HepG2 (cell line): ENCODE results near the gene FMO2. TPM values are rescaled to one million over a fixed set of nuclear protein-coding genes. Genes with fewer than 3 reads are reported as not detected.

ENCODE experiments used
- ATAC-seq: fragments of 200-7000 bp; cut with Tn5 transposase; 3 replicates; pipeline ENCODE4 v1.9.1; 2020; ENCODE audit warnings: mild to moderate bottlenecking, moderate library complexity
- BruUV-seq: library from RNA; stranded (reverse); fragments of 400-500 nt; replicated peaks from 2 replicates; lab custom pipeline; 2021; lab: Mats Ljungman, UMichigan
- CTCF ChIA-PET: fragments of 300-600 bp; formaldehyde crosslinking; extraction: SDS; loops from one replicate; lab custom pipeline; 2021; ENCODE audit warnings: low total read pairs, inconsistent platforms, low intra/inter-chr PET ratio; lab: Yijun Ruan, JAX
- POLR2A ChIA-PET: fragments of 350-600 bp; sonication (Branson Sonifier 250); formaldehyde crosslinking; loops from one replicate; lab custom pipeline; 2020; ENCODE audit warnings: antibody characterized with exemption, inconsistent platforms; lab: Yijun Ruan, JAX
- DNase-seq: peaks from one replicate; pipeline ENCODE4 v3.0.0-alpha.2; 2015; ENCODE audit warnings: low spot score
- FAIRE-seq: peaks from 3 replicates; lab custom pipeline; 2011; peaks lifted over from hg19 to GRCh38; lab: Jason Lieb, UNC
- H2AFZ ChIP-seq: one replicate; pipeline ENCODE4 v1.6.1; 2011; ENCODE audit warnings: low read length, inconsistent platforms
- H3K27ac ChIP-seq: fragments of 300-600 bp; 3 replicates; pipeline ENCODE4 v1.8.0; 2011; ENCODE audit warnings: mixed run types, mild to moderate bottlenecking, mixed read lengths, low read length, inconsistent platforms; ENCODE audit not compliant: insufficient read depth; ENCODE audit errors: extremely low read length
- H3K27me3 ChIP-seq, 2 experiments: fragments of 200-600 bp in 1 of 2; 2 replicates in 1 of 2; 3 replicates in 1 of 2; pipeline versions ENCODE4 v1.6.0 to v1.8.0; 2011; ENCODE audit warnings: low read length in 2 of 2, mild to moderate bottlenecking in 2 of 2, moderate library complexity in 2 of 2, inconsistent platforms in 1 of 2; ENCODE audit not compliant: insufficient read depth in 2 of 2, control insufficient read depth in 1 of 2
- H3K36me3 ChIP-seq, 2 experiments: fragments of 200-600 bp in 1 of 2; replicated peaks in 1 of 2; 2 replicates in 1 of 2; 3 replicates in 1 of 2; pipeline versions ENCODE4 v1.5.1 to v1.8.0; 2011; ENCODE audit warnings: low read length in 2 of 2, inconsistent platforms in 1 of 2; ENCODE audit not compliant: insufficient read depth in 2 of 2, control insufficient read depth in 1 of 2
- H3K4me1 ChIP-seq: 2 replicates; pipeline ENCODE4 v1.5.1; 2012; ENCODE audit warnings: low read length, inconsistent platforms; ENCODE audit not compliant: insufficient read depth
- H3K4me2 ChIP-seq: 2 replicates; pipeline ENCODE4 v1.6.0; 2011; ENCODE audit warnings: low read depth, low read length, inconsistent platforms
- H3K4me3 ChIP-seq, 3 experiments: fragments of 200-600 bp in 1 of 3; sonication (generic), shearing (Covaris generic) in 1 of 3; replicated peaks in 1 of 3; 2 replicates each; pipeline ENCODE4 v1.5.1; 2011 to 2016; ENCODE audit warnings: low read length in 3 of 3, inconsistent platforms in 2 of 3, low read depth in 2 of 3, mild to moderate bottlenecking in 2 of 3, control low read depth in 1 of 3, mixed read lengths in 1 of 3; ENCODE audit not compliant: insufficient read depth in 1 of 3
- H3K79me2 ChIP-seq: one replicate; pipeline ENCODE4 v1.6.1; 2011; ENCODE audit warnings: low read length, inconsistent platforms; ENCODE audit not compliant: insufficient read depth
- H3K9ac ChIP-seq: 2 replicates; pipeline ENCODE4 v1.6.0; 2011; ENCODE audit warnings: mild to moderate bottlenecking, low read depth, low read length, inconsistent platforms; ENCODE audit not compliant: insufficient read depth
- H3K9me3 ChIP-seq: 2 replicates; pipeline ENCODE4 v1.5.1; 2012; ENCODE audit warnings: mild to moderate bottlenecking, low read length
- H4K20me1 ChIP-seq: 2 replicates; pipeline ENCODE4 v1.6.0; 2011; ENCODE audit warnings: inconsistent platforms, mild to moderate bottlenecking, low read length, moderate library complexity; ENCODE audit not compliant: insufficient read depth
- CBFB ChIP-seq: sonication (generic); formaldehyde crosslinking; IDR thresholded peaks from 2 replicates; pipeline ENCODE4 v1.4.0; 2020; ENCODE audit warnings: missing genetic modification reagents
- FOXM1 ChIP-seq: sonication (generic); formaldehyde crosslinking; IDR thresholded peaks from 2 replicates; pipeline ENCODE4 v1.5.0; 2020; ENCODE audit warnings: missing genetic modification reagents
- PLSCR1 ChIP-seq: sonication (generic); formaldehyde crosslinking; IDR thresholded peaks from 2 replicates; pipeline ENCODE4 v1.5.0; 2020; ENCODE audit warnings: missing genetic modification reagents, mild to moderate bottlenecking, borderline replicate concordance
- SP4 ChIP-seq: sonication (generic); formaldehyde crosslinking; IDR thresholded peaks from 2 replicates; pipeline ENCODE4 v1.8.1; 2023; ENCODE audit warnings: mild to moderate bottlenecking, missing genetic modification reagents
- SUZ12 ChIP-seq: fragments of 150-350 bp; IDR thresholded peaks from 2 replicates; pipeline ENCODE4 v1.6.1; 2014; ENCODE audit warnings: low read depth, low read length
- TIGD3 ChIP-seq: sonication (generic); formaldehyde crosslinking; IDR thresholded peaks from 2 replicates; pipeline ENCODE4 v1.5.1; 2020; ENCODE audit warnings: mild to moderate bottlenecking, missing genetic modification reagents, borderline replicate concordance
- ZNF383 ChIP-seq: sonication (generic); formaldehyde crosslinking; IDR thresholded peaks from 2 replicates; pipeline ENCODE4 v1.4.0; 2020; ENCODE audit warnings: missing genetic modification reagents, mild to moderate bottlenecking, borderline replicate concordance
- ZNF704 ChIP-seq: sonication (generic); formaldehyde crosslinking; IDR thresholded peaks from 2 replicates; pipeline ENCODE4 v1.8.1; 2023; ENCODE audit warnings: mild to moderate bottlenecking, inconsistent platforms, moderate library complexity, missing genetic modification reagents, borderline replicate concordance
- ZNF83 ChIP-seq: sonication (generic); formaldehyde crosslinking; IDR thresholded peaks from 2 replicates; pipeline ENCODE4 v1.4.0; 2020; ENCODE audit warnings: missing genetic modification reagents, mild to moderate bottlenecking, borderline replicate concordance
- WGBS: methylation state at CpG from one replicate; pipeline ENCODE4 v1.1.6; 2017; ENCODE audit warnings: low lambda C conversion rate; 5-methylcytosine and 5-hydroxymethylcytosine counted together
- in situ Hi-C: cut with HindIII; loops from 2 replicates; pipeline ENCODE4 v1.10.0; 2017; ENCODE audit warnings: low pct_unique_long_range_greater_than_20kb; ENCODE audit not compliant: extremely low pct_ligation_motif_present
- intact Hi-C: fragments of 100-400 bp; cut with micrococcal nuclease; formaldehyde crosslinking; loops from one replicate; pipeline ENCODE4 v1.10.0; 2022; ENCODE audit not compliant: unreplicated experiment
- polyA plus RNA-seq, 8 experiments: library from polyadenylated mRNA; depleted of rRNA in 3 of 8; stranded (reverse) in 7 of 8; unstranded in 1 of 8; fragments of >200 nt; fragmentation: Illumina TruSeq in 4 of 8; extraction: Trizol in 4 of 8; gene quantifications; 2 replicates each; pipeline versions ENCODE4 v1.2.1 to v1.2.3, GENCODE V29; 2011 to 2016; ENCODE audit warnings: low read depth in 4 of 8, missing spikeins in 1 of 8, mixed read lengths in 1 of 8; ENCODE audit not compliant: insufficient read depth in 1 of 8
- total RNA-seq, 5 experiments: library from RNA; depleted of rRNA; stranded (reverse); fragments of >200 nt; fragmentation: Illumina TruSeq; extraction: Trizol; gene quantifications; 2 replicates each; pipeline ENCODE4 v1.2.3, GENCODE V29; 2016; ENCODE audit warnings: low read depth in 1 of 5

The FMO2 gene
- total and polyA plus RNA-seq, 2 of the 13 experiments (the other 11 are each of a cell fraction or from before 2014, with no cell fraction given): not detected

DNA sequence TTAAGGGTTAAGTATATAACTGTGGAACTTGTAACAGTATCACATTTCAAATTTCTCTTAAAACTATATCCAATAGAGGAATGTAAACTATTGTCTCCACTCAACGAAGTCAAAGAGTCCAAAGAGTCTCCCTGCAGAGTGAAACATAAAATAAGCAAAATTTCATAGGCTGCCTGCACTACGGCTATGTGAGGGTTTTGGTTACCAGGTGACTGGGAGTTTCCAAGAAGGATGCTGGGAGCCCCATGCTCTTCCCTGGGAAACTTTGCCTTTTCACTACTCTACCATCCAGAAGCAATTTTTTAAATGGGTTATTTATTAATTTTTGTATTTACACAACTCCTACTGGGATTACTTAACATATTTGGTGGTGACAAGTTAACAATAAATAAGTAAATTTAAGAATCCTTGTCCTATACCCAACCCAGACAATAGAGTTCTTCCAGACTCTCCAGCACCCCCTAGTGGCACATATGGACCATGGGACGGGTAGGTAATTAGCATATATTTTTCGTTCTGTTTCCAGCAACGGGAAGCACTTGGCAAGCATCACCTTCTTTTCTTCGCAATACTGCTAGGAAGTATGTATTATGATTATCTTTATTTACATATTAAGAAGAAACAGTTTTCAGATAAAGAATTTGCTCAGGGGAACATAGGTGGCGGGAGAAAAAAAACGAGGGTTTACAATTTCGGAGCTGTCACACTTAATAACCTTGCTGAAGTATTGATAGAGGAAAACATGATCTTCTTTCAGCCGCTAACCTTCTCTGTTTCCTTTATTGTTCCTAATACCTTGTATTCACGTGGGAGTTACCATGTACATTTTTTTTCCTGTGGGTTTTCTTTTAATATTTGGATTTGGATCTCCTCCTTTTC, 3.5 kb downstream of the FMO2 start (continued):
- TF ChIP-seq PLSCR1 (CRISPR knock-in tag): no peak

DNA sequence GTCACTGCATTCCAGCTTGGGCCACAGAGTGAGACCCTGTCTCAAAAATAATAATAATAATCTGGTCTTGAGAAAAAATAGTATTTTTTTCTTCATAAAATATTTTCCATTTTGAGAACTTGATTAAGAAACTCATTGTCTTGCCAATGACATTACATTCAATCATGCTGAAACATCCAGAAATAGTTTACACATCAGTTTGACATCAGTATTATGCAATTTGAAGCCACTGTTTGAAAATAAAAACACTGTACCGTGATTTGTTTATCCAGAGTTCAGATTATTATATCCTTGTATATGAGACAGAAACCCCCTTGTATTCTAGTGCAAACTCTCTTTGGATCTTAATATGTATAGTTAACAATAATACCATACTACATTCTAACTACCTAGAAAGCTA, 6.9 kb downstream of the FMO2 start:
- no peaks in the 10 kb centered on the region for H3K79me2 ChIP-seq
- DNase-seq (no peak), FAIRE-seq (no peak)
- H3K27me3 ChIP-seq: no peaks in the 10 kb centered on the region
- intact Hi-C loops (no loop called here), in situ Hi-C loops (no loop called here)
- no TSS peak for BruUV-seq
- 4% methylated on average over 1 of the region's 1 CpG for WGBS
- no peaks in the 10 kb centered on the region for H4K20me1 ChIP-seq
- H3K9ac ChIP-seq: no peak overlapping the region
- POLR2A ChIA-PET: no interaction called here
- H3K27ac ChIP-seq: no peak overlapping the region
- H3K4me3 ChIP-seq: no peak overlapping the region
- H3K36me3 ChIP-seq: no peaks in the 10 kb centered on the region
- no peaks in the 10 kb centered on the region for H3K9me3 ChIP-seq
- TF ChIP-seq ZNF83 (CRISPR knock-in tag) (no peak), TIGD3 (CRISPR knock-in tag) (no peak), SP4 (CRISPR knock-in tag) (no peak), CBFB (no peak), ZNF383 (CRISPR knock-in tag) (no peak), SUZ12 (no peak), FOXM1 (CRISPR knock-in tag) (no peak), ZNF704 (no peak)
- TF ChIP-seq, all 625 proteins: peak for 0
- Histone ChIP-seq H3K4me1 (peaks cover 11% of the 10 kb centered on the region; the same call in 1 of the 2 replicates), H2AFZ (no peak overlapping the region), H3K4me2 (no peak overlapping the region)
- no peak for ATAC-seq
- CTCF ChIA-PET: no interaction called here
